ENCODE data around the gene PFKP.
"Not testable (repeated sequence)": the region's sequence is repeated elsewhere in the genome, so short reads cannot be mapped to it uniquely, and the experiment has no call there.

PFKP gene

GRCh38 chr10:3047596-3047995, 19.8 kb upstream of the PFKP start:
- no peak for DNase-seq

- no peak for DNase-seq
These were observed 19.0 kb upstream of the PFKP start for GRCh38 chr10:3048119-3049019.

- no peak for DNase-seq
These were observed 15.7 kb upstream of the PFKP start for GRCh38 chr10:3051692-3052091.

- DNase-seq: no peak
These were observed 14.2 kb upstream of the PFKP start for GRCh38 chr10:3053155-3053554.

- no peak for DNase-seq
These were observed 13.0 kb upstream of the PFKP start for GRCh38 chr10:3054183-3054850.

GRCh38 chr10:3054851-3055199, 12.5 kb upstream of the PFKP start:
- no peak for DNase-seq

- DNase-seq: no peak
These were observed 10.9 kb upstream of the PFKP start for GRCh38 chr10:3056280-3057037.

GRCh38 chr10:3057946-3058345, 9.4 kb upstream of the PFKP start:
- DNase-seq: no peak

GRCh38 chr10:3059974-3060373, 7.4 kb upstream of the PFKP start:
- no peak for DNase-seq

GRCh38 chr10:3060481-3060889, 6.9 kb upstream of the PFKP start:
- DNase-seq: no peak

GRCh38 chr10:3061323-3061898, 5.9 kb upstream of the PFKP start:
- DNase-seq: not testable (repeated sequence)

GRCh38 chr10:3062502-3063186, 4.7 kb upstream of the PFKP start:
- no peak for DNase-seq

GRCh38 chr10:3064423-3064822, 2.9 kb upstream of the PFKP start:
- DNase-seq: no peak

- DNase-seq: no peak
These were observed 1.7 kb upstream of the PFKP start for GRCh38 chr10:3065622-3066021.

GRCh38 chr10:3066317-3067117, 831 bp upstream of the PFKP start:
- no peak for DNase-seq

GRCh38 chr10:3067859-3068179, 471 bp downstream of the PFKP start:
- no peak for DNase-seq

- DNase-seq: peak; percentile 43
These were observed 1.0 kb downstream of the PFKP start for GRCh38 chr10:3068201-3068967.

- no peak for DNase-seq
These were observed 1.8 kb downstream of the PFKP start for GRCh38 chr10:3068968-3069737.

- DNase-seq: no peak
These were observed 2.5 kb downstream of the PFKP start for GRCh38 chr10:3069876-3070275.

All from GDM1 (cell line).